ENCODE measurements around the gene ARHGEF16.

The ARHGEF16 gene

GRCh38 chr1:3468236-3469103 is 14.0 kb downstream of the ARHGEF16 start:
- DNase-seq (ENCODE audit: low read depth in 3 of 3), result no peak

GRCh38 chr1:3469104-3469848 is 14.8 kb downstream of the ARHGEF16 start:
- DNase-seq (ENCODE audit: low read depth in 3 of 3), result no peak

- DNase-seq (ENCODE audit: low read depth in 3 of 3), result no peak
Observed at GRCh38 chr1:3469849-3470649, 15.6 kb downstream of the ARHGEF16 start.

- no peak for DNase-seq (ENCODE audit: low read depth in 3 of 3)
Observed at GRCh38 chr1:3470650-3471355, 16.3 kb downstream of the ARHGEF16 start.

GRCh38 chr1:3471356-3472087 is 17.1 kb downstream of the ARHGEF16 start:
- no peak for DNase-seq (ENCODE audit: low read depth in 3 of 3)

- no peak for DNase-seq (ENCODE audit: low read depth in 3 of 3)
Observed at GRCh38 chr1:3472088-3472850, 17.8 kb downstream of the ARHGEF16 start.

GRCh38 chr1:3472906-3473305 is 18.4 kb downstream of the ARHGEF16 start:
- DNase-seq (ENCODE audit: low read depth in 3 of 3), result no peak

- no peak for DNase-seq (ENCODE audit: low read depth in 3 of 3)
Observed at GRCh38 chr1:3473381-3473844, 18.9 kb downstream of the ARHGEF16 start.

GRCh38 chr1:3474016-3474415 is 19.6 kb downstream of the ARHGEF16 start:
- no peak for DNase-seq (ENCODE audit: low read depth in 3 of 3)

- no peak for DNase-seq (ENCODE audit: low read depth in 3 of 3)
Observed at GRCh38 chr1:3474421-3474820, 20.0 kb downstream of the ARHGEF16 start.

- DNase-seq (ENCODE audit: low read depth in 3 of 3), result no peak
Observed at GRCh38 chr1:3475839-3476573, 21.5 kb downstream of the ARHGEF16 start.

GRCh38 chr1:3476666-3477065 is 22.2 kb downstream of the ARHGEF16 start:
- DNase-seq (ENCODE audit: low read depth in 3 of 3), result no peak

GRCh38 chr1:3477241-3477995 is 23.0 kb downstream of the ARHGEF16 start:
- no peak for DNase-seq (ENCODE audit: low read depth in 3 of 3)

GRCh38 chr1:3478187-3478586 is 23.7 kb downstream of the ARHGEF16 start:
- DNase-seq (ENCODE audit: low read depth in 3 of 3), result no peak

- DNase-seq (ENCODE audit: low read depth in 3 of 3), result no peak
Observed at GRCh38 chr1:3479511-3480368, 25.3 kb downstream of the ARHGEF16 start.

- no peak for DNase-seq (ENCODE audit: low read depth in 3 of 3)
Observed at GRCh38 chr1:3480369-3480719, 25.9 kb downstream of the ARHGEF16 start.

- no peak for DNase-seq (ENCODE audit: low read depth in 3 of 3)
Observed at GRCh38 chr1:3481046-3481445, 26.6 kb downstream of the ARHGEF16 start.
